ENCODE data around the gene WIPF2.

DNA sequence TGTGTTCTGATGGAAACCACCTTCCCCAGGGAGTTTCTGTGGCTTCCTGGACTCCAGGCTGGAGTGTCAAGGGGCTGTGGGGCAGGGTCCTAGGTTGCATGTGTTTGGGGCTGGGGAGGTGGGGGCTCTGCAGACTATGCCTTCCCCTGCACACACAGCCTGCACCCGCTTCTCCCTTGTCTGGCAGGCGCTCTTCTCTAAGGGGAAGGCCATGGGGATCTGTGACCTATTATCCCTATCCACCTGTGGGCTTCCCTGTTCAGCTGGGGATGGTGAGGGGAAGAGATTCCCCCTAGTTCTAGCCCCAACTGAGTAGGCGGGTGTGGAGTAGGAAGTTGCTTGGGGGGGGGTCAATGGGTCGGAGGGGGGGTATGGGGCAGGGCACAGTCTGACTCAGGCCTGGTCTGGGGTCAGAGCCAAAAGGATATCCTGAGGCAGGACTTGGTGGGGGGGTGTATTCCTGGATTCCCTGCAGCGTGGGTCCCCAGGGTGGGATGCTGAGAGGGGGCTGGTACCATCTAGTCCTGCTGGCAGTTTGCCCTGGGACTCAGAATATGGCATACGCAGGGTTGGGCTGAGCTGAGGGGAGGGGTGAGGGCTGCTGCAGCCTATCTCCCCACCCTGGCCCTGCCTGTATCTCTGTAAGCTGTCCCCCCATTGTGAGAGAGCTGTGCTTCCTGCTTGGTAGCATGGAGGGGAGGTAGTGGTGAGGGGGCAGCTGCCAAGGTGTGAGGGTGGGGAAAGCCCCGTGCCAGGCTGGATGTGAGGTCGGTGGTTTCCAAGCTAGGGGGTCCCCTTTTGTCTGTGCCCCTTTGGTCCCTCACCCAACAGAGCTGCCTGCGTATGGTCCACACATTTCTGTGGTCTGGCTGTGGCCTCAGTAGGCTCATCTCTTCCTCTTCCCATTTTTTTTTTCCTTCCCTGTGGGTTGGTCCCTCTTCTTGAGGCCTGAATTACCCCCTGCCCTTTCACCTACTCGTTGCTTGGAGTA, 104.6 kb downstream of the WIPF2 start:
- TF ChIP-seq, protein P1, sequence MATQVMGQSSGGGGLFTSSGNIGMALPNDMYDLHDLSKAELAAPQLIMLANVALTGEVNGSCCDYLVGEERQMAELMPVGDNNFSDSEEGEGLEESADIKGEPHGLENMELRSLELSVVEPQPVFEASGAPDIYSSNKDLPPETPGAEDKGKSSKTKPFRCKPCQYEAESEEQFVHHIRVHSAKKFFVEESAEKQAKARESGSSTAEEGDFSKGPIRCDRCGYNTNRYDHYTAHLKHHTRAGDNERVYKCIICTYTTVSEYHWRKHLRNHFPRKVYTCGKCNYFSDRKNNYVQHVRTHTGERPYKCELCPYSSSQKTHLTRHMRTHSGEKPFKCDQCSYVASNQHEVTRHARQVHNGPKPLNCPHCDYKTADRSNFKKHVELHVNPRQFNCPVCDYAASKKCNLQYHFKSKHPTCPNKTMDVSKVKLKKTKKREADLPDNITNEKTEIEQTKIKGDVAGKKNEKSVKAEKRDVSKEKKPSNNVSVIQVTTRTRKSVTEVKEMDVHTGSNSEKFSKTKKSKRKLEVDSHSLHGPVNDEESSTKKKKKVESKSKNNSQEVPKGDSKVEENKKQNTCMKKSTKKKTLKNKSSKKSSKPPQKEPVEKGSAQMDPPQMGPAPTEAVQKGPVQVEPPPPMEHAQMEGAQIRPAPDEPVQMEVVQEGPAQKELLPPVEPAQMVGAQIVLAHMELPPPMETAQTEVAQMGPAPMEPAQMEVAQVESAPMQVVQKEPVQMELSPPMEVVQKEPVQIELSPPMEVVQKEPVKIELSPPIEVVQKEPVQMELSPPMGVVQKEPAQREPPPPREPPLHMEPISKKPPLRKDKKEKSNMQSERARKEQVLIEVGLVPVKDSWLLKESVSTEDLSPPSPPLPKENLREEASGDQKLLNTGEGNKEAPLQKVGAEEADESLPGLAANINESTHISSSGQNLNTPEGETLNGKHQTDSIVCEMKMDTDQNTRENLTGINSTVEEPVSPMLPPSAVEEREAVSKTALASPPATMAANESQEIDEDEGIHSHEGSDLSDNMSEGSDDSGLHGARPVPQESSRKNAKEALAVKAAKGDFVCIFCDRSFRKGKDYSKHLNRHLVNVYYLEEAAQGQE (IDR thresholded peaks at IDR 0.05; ENCODE audit: insufficient read depth in 1 of 2, low read depth in 2 of 2, low read length in 2 of 2): no peak
- TF ChIP-seq POLR2AphosphoS5 (IDR thresholded peaks at IDR 0.05; ENCODE audit: low read depth, low read length): no peak
- TF ChIP-seq SIN3A (IDR thresholded peaks at IDR 0.05; ENCODE audit: borderline replicate concordance, insufficient read depth, low read length): no peak

Measured in PFSK-1 (cell line).